ENCODE measurements around the gene MYLIP. TPM values are rescaled to one million over a fixed set of nuclear protein-coding genes. Genes with fewer than 3 reads are reported as not detected.
A peak's percentile ranks its signal among the peaks of the same experiment; 100 is the strongest.

MYLIP gene
- total and polyA plus RNA-seq, 2 of the 4 experiments (the other 2 are of a cell fraction): 1.8 to 3.2 TPM

GRCh38 chr6:16129623-16130401, 926 bp downstream of the MYLIP start:
- peak; percentile 5 for DNase-seq
- Histone ChIP-seq H3K14ac (replicated peaks; ENCODE audit: low read depth, low read length) (0 out of 2 replicates have a peak overlapping the region, but pooled peaks have one; percentile 11), H3K18ac (ENCODE audit: low read depth, low read length) (peak overlapping the region; percentile 91), H2AK5ac (ENCODE audit: low read depth, low read length) (peak overlapping the region; percentile 12; the same call in 1 of the 2 replicates), H3K4me3 (ENCODE audit: insufficient read depth, low read depth, low read length) (peak overlapping the region; percentile 95), H2AFZ (replicated peaks; ENCODE audit: low read length, poor library complexity) (peak overlapping the region; percentile 73), H4K5ac (ENCODE audit: low read depth, low read length) (no peak overlapping the region), H2AK9ac (replicated peaks; ENCODE audit: low read depth, low read length, poor library complexity) (no peak overlapping the region), H3K27me3 (ENCODE audit: control insufficient read depth, insufficient read depth, low read length) (peaks cover 20% of the 10 kb centered on the region), H2BK5ac (ENCODE audit: low read depth, low read length, poor library complexity, severe bottlenecking) (no peak overlapping the region), H3K56ac (ENCODE audit: extremely low read depth, insufficient read depth, low read length) (no peak overlapping the region; the same call in 1 of the 2 replicates), H3K9ac (ENCODE audit: low read depth, low read length) (peak overlapping the region; percentile 47), H2BK120ac (ENCODE audit: low read depth, low read length) (peak overlapping the region; percentile 67; the same call in 1 of the 2 replicates), H4K8ac (ENCODE audit: low read depth in 2 of 2, low read length in 2 of 2) (peak overlapping the region in 1 of 2 experiments; percentile 33; a peak in 1 of 4 replicates), H3K4me2 (ENCODE audit: low read depth, low read length) (peak overlapping the region; percentile 94), H3K4ac (ENCODE audit: low read depth, low read length) (peak overlapping the region; percentile 22; the same call in 1 of the 2 replicates), H3K23ac (ENCODE audit: low read depth, low read length) (peak overlapping the region; percentile 4), H3K9me3 (ENCODE audit: control insufficient read depth, insufficient read depth, low read length) (no peaks in the 10 kb centered on the region), H2BK20ac (ENCODE audit: low read depth, low read length) (peak overlapping the region; percentile 66; the same call in 1 of the 2 replicates), H3K4me1 (ENCODE audit: control insufficient read depth, insufficient read depth, low read length) (peaks cover 6% of the 10 kb centered on the region), H3K9me1 (ENCODE audit: insufficient read depth, low read length) (no peaks in the 10 kb centered on the region; the same call in 1 of the 2 replicates), H4K20me1 (ENCODE audit: insufficient read depth, low read length) (peaks cover 4% of the 10 kb centered on the region; the same call in 1 of the 2 replicates), H3K27ac (ENCODE audit: insufficient read depth, low read length) (peak overlapping the region; percentile 88; the same call in 1 of the 2 replicates), H2BK15ac (ENCODE audit: low read depth, low read length) (0 out of 3 replicates have a peak overlapping the region, but pooled peaks have one; percentile 24), H3K36me3 (ENCODE audit: control insufficient read depth, insufficient read depth, low read length) (no peaks in the 10 kb centered on the region; the same call in 1 of the 2 replicates), H3K79me1 (ENCODE audit: low read depth in 1 of 2, low read length in 2 of 2) (peaks cover 10 to 15% of the 10 kb centered on the region in 2 experiments; a peak in 3 of 4 replicates), H4K91ac (ENCODE audit: insufficient read depth, low read depth, low read length) (no peak overlapping the region)
- BruUV-seq (replicated peaks): no TSS peak
- ChIA-PET CTCF (interaction anchor here (1.2 kb wide), 1 partner anchor 50 kb away, joined by 3 read pairs; no protein-coding TSS in a partner anchor), POLR2A (ENCODE audit: unreplicated experiment) (interaction anchor here (0.6 kb wide), 1 partner anchor 348 kb away, joined by 3 read pairs; no protein-coding TSS in a partner anchor)
- in situ Hi-C loops (cut with MboI; ENCODE audit: low sequenced_read_pairs): no loop called here
- ATAC-seq (ENCODE audit: low read depth): no peak
- TF ChIP-seq MAFK (IDR thresholded peaks at IDR 0.05; ENCODE audit: low read depth, low read length) (no peak), POLR2A (IDR thresholded peaks at IDR 0.05; ENCODE audit: low read depth, low read length) (no peak), MXI1 (IDR thresholded peaks at IDR 0.05; ENCODE audit: borderline replicate concordance, low read depth, low read length) (no peak), RAD21 (IDR thresholded peaks at IDR 0.05; ENCODE audit: low read length) (no peak), NFE2L2 (IDR thresholded peaks at IDR 0.05; ENCODE audit: low read depth, low read length) (no peak), FOS (IDR thresholded peaks at IDR 0.05; ENCODE audit: low read depth, low read length) (no peak), USF2 (IDR thresholded peaks at IDR 0.05; ENCODE audit: low read depth, low read length) (no peak), BHLHE40 (IDR thresholded peaks at IDR 0.05; ENCODE audit: low read depth, low read length) (no peak), MAZ (IDR thresholded peaks at IDR 0.05; ENCODE audit: borderline replicate concordance, low read depth, low read length) (no peak), CTCF (conservative IDR thresholded peaks at IDR 0.05; ENCODE audit: low read depth, low read length) (no peak)
- 1% methylated on average over 17 of the region's 36 CpGs; no CpG with 5 or more reads in 1 of the 2 experiments for WGBS, 2 experiments (ENCODE audit: extremely low coverage in 2 of 2, insufficient read length in 1 of 2)
- dilution Hi-C loops (cut with HindIII; ENCODE audit: low sequenced_read_pairs, unreplicated experiment): no loop called here
- intact Hi-C loops (cut with micrococcal nuclease): no loop called here
